Ishikawa (cell line): ENCODE results near the gene SSH2.

Experiments used
- CREB1 ChIP-seq: IDR thresholded peaks from 2 replicates; pipeline ENCODE4 v1.6.1; 2012; ENCODE audit warnings: low read depth
- EP300 ChIP-seq: IDR thresholded peaks from 2 replicates; pipeline ENCODE4 v1.6.1; 2012; ENCODE audit warnings: borderline replicate concordance
- NFIC ChIP-seq: IDR thresholded peaks from 2 replicates; pipeline ENCODE4 v1.6.1; 2012
- RAD21 ChIP-seq: IDR thresholded peaks from 2 replicates; pipeline ENCODE4 v1.6.1; 2012; ENCODE audit warnings: low read depth
- TAF1 ChIP-seq: IDR thresholded peaks from 2 replicates; pipeline ENCODE4 v1.6.1; 2012; ENCODE audit warnings: low read depth, mild to moderate bottlenecking
- TF ChIP-seq, protein P1 (sequence below): IDR thresholded peaks from 2 replicates; pipeline ENCODE4 v1.6.1; 2012

- no peak for TF ChIP-seq CREB1
- no peak for TF ChIP-seq TAF1
- no peak for TF ChIP-seq EP300
- TF ChIP-seq, protein P1, sequence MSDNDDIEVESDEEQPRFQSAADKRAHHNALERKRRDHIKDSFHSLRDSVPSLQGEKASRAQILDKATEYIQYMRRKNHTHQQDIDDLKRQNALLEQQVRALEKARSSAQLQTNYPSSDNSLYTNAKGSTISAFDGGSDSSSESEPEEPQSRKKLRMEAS = no peak
- TF ChIP-seq NFIC = no peak
- TF ChIP-seq RAD21 = no peak
Measured at GRCh38 chr17:29764748-29765147, 165.3 kb downstream of the SSH2 start.
